Erythroblast (primary cell): ENCODE data around the gene PTPRM.

Experiments
- DNase-seq, 2 experiments: peaks; one replicate each; lab custom pipeline; 2025; lab: John Stamatoyannopoulos, UW
- GATA1 ChIP-seq: IDR thresholded peaks from 2 replicates; pipeline ENCODE4 v1.6.1; 2011; ENCODE audit warnings: low read depth, mild to moderate bottlenecking, control low read depth, low read length, moderate library complexity
- POLR2A ChIP-seq: IDR thresholded peaks from 2 replicates; pipeline ENCODE4 v1.6.1; 2011; ENCODE audit warnings: mild to moderate bottlenecking, low read length

PTPRM gene

GRCh38 chr18:8232791-8233190, 665.7 kb downstream of the PTPRM start:
- DNase-seq, result no peak
- TF ChIP-seq GATA1, result no peak
- no peak for TF ChIP-seq POLR2A

GRCh38 chr18:8235894-8236293, 668.8 kb downstream of the PTPRM start:
- no peak for DNase-seq
- TF ChIP-seq POLR2A, result no peak
- TF ChIP-seq GATA1, result no peak

GRCh38 chr18:8238507-8238906, 671.4 kb downstream of the PTPRM start:
- no peak for DNase-seq
- TF ChIP-seq POLR2A (no peak), GATA1 (no peak)

DNA sequence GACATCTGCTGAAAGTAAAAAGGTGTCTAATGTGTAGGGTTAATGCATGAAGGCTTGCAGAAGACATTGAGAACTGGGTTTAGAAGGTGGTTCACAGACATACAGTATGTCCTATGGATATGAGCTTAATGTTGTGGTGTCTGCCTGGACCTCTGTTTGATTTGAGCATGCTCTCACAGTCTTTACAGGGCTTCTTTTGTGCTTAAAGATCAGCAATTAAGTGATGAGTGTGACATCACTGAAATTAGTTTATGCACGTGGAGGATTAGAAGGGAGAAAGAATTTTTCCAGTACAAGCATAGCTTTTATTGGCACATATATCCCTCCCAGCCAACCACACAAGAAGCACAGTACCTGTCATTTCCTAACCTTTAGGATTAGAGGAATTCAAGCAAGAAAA, 674.6 kb downstream of the PTPRM start:
- no peak for DNase-seq
- TF ChIP-seq GATA1 (no peak), POLR2A (no peak)

- TF ChIP-seq GATA1 (no peak), POLR2A (no peak)
- no peak for DNase-seq
Measured at GRCh38 chr18:8242151-8242696, 675.1 kb downstream of the PTPRM start.

DNA sequence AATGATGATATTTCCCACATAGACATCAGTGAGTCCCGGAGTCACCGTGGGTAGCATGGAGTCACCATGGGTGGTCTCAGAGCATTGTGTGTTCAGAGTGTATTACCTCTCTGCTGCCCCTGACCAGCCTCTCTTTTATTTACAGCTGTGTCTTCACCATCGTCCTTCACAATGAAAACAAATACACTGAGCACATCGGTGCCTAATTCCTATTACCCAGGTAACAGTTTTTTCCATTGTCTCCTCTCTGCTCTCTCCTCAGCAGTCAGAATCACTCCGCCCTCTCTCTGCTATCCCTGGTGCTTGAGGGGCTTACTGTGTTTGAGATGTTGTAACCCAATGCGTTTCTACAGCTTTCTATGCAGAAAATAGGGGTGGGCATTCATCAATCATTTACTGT, 680.6 kb downstream of the PTPRM start:
- DNase-seq, result no peak
- no peak for TF ChIP-seq POLR2A
- no peak for TF ChIP-seq GATA1

GRCh38 chr18:8248576-8248975, 681.5 kb downstream of the PTPRM start:
- TF ChIP-seq POLR2A (no peak), GATA1 (no peak)

DNA sequence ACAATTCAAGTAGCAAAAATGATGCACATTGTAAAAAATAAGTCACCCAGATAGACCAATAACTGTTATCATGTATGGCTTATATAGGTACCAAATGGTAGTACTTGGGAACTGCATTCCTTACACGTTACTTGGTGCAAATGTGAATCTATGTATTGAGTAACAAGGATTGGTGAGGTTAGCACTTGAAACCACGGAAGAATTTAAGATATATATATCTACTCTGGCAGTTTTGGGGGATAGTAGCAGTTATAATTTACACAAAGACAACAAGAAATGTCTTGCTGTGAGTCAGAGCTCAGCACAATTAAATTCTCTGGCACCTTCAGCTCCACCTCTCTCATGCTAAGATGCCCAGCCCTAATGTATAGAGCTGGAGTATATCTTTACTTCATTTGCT, 682.7 kb downstream of the PTPRM start:
- DNase-seq, result no peak
- TF ChIP-seq GATA1 (no peak), POLR2A (no peak)

More at GRCh38 chr18:8248576-8248975, 681.5 kb downstream of the PTPRM start:
- no peak for DNase-seq

DNA sequence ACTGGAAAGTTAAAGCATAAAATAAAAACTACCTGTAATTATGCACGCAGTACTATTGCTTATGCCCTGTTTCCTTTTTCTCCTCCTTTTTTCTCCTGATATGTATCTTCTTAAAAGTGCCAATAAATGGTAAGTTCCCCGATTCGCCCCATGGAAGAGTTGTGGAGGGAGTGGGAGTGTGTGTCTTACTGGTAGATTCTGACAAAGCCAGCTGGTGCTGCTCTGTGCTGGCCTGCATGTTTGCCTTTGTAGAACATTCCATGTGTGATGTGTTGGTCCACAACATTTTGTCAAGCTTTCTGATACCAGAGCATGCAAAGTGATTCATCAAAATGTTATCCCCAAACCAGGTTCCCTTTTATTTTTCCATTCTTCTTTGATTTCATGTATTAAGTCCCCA, 685.3 kb downstream of the PTPRM start:
- no peak for TF ChIP-seq GATA1
- no peak for DNase-seq

DNA sequence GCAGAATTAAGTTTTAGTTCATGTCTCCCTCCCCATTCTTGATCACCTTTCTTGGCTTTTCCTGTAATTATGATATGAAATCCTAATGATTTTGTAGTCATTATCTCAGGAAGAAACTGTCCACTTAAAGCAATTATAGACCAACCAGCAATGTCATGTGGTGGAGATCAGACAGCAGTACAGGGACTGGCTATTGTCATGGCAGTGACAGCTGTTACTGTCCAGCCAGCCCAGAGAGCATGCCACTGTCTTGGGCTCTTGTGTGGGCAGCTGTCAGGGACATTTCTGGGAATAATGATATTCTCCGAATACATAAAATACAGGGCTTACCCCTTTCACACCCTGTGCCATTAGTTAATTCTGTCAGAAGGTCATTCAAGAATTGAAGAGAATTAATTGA, 686.8 kb downstream of the PTPRM start:
- DNase-seq, result no peak
- TF ChIP-seq GATA1, result no peak
- TF ChIP-seq POLR2A, result no peak

GRCh38 chr18:8254654-8255053, 687.5 kb downstream of the PTPRM start:
- DNase-seq, result no peak

DNA sequence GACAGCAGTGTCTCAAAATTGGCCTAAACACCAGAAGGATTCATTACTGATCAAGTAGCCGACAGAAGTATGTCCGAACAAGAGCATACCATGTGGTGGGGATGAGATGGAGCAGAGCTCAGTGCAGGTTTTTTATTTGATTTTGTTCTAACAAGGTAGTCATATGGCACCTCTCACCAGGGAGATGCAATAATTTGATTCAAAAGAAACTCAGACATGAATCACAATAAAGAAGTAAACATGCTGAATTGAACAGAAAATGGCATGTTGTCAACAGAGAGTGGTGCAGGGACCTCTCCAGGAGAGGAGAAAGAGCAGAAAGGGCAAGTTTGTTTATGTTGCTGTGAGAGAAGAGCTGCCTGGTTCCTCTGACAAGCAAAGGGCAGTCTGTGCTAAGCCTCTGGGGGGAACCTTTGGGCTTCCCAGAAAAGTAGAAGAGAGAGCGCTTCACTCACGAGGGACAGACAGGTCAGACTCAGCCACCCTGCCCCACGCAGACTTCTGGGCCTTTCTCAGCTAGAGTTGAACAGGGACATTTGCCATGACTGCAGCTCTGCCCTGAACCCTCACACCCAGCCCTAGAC, 690.8 kb downstream of the PTPRM start:
- TF ChIP-seq POLR2A (no peak), GATA1 (no peak)

More at GRCh38 chr18:8254654-8255053, 687.5 kb downstream of the PTPRM start:
- TF ChIP-seq GATA1, result no peak

GRCh38 chr18:8260319-8260718, 693.2 kb downstream of the PTPRM start:
- no peak for DNase-seq
- no peak for TF ChIP-seq GATA1
- TF ChIP-seq POLR2A, result no peak

More for the DNA sequence above, 690.8 kb downstream of the PTPRM start:
- DNase-seq, result no peak

GRCh38 chr18:8260827-8261226, 693.7 kb downstream of the PTPRM start:
- no peak for DNase-seq
- TF ChIP-seq GATA1 (no peak), POLR2A (no peak)

DNA sequence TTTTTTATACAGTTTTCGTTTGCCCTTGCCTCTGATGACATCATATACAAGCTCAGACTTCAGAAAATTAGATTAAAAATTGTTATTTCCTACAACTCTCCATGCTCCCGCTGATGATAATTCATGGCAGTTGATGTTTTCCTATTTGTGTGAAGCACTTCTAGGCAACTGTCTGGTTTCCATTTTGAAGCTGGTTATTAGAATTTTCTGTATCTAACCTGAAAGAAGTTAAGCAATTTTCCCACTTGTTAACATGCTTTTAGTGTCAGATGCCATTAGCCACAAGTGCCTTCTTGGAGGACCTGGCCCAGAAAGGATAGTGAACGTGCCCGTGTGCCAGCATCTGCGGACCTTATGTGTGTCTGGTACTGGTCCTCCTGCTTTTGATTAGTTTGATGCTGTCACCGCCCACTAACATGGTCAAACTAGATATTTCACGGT, 694.6 kb downstream of the PTPRM start:
- TF ChIP-seq GATA1, result no peak
- TF ChIP-seq POLR2A, result no peak
- DNase-seq, result no peak

- DNase-seq, result no peak
- TF ChIP-seq GATA1 (no peak), POLR2A (no peak)
Measured at GRCh38 chr18:8262221-8262620, 695.1 kb downstream of the PTPRM start.
